ENCODE results near the gene ADAM21.

ADAM21 gene

DNA sequence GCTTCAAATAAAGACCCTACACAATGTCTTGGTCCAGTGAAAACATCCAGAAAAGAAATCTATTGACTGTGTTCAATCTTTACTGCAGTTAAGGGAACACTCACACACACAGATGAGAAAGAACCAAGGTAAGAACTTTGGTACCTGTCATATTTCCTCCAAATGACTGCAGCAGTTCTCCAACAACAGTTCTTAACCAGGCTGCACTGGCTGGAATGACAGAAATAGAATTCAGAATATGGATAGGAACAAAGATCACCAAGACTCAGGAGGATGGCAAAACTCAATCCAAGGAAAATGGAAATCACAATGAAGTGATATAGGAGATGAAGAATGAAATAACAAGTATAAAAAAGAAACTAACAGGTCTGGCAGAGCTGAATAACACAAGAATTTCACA lies 46.2 kb downstream of the ADAM21 start:
- Histone ChIP-seq H3K27me3 (ENCODE audit: control insufficient read depth, low read length) (no peaks in the 10 kb centered on the region), H3K27ac (ENCODE audit: low read depth, low read length) (no peak overlapping the region), H3K4me3 (ENCODE audit: low read length) (no peak overlapping the region), H3K79me2 (ENCODE audit: control insufficient read depth, low read length) (no peaks in the 10 kb centered on the region), H3F3A (ENCODE audit: control insufficient read depth, insufficient read depth) (no peaks in the 10 kb centered on the region), H3K4me1 (ENCODE audit: control insufficient read depth, low read length) (no peaks in the 10 kb centered on the region), H3K9me3 (ENCODE audit: control insufficient read depth, insufficient read depth, low read length) (no peaks in the 10 kb centered on the region; the same call in 1 of the 2 replicates), H4K20me1 (ENCODE audit: control insufficient read depth, insufficient read depth, low read depth, low read length) (no peaks in the 10 kb centered on the region), H3K36me3 (ENCODE audit: control insufficient read depth, low read length) (no peaks in the 10 kb centered on the region), H3K9me2 (replicated peaks; ENCODE audit: control insufficient read depth, low read length) (no peaks in the 10 kb centered on the region; the same call in 1 of the 2 replicates), H3K4me2 (ENCODE audit: low read length) (no peak overlapping the region)
- TF ChIP-seq, protein P1, sequence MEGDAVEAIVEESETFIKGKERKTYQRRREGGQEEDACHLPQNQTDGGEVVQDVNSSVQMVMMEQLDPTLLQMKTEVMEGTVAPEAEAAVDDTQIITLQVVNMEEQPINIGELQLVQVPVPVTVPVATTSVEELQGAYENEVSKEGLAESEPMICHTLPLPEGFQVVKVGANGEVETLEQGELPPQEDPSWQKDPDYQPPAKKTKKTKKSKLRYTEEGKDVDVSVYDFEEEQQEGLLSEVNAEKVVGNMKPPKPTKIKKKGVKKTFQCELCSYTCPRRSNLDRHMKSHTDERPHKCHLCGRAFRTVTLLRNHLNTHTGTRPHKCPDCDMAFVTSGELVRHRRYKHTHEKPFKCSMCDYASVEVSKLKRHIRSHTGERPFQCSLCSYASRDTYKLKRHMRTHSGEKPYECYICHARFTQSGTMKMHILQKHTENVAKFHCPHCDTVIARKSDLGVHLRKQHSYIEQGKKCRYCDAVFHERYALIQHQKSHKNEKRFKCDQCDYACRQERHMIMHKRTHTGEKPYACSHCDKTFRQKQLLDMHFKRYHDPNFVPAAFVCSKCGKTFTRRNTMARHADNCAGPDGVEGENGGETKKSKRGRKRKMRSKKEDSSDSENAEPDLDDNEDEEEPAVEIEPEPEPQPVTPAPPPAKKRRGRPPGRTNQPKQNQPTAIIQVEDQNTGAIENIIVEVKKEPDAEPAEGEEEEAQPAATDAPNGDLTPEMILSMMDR (IDR thresholded peaks at IDR 0.05; ENCODE audit: low read depth, low read length, poor library complexity, severe bottlenecking), result no peak

All from DOHH2 (cell line).